ENCODE results near the gene CDC5L. TPM values are rescaled to one million over a fixed set of nuclear protein-coding genes. Genes with fewer than 3 reads are reported as not detected.

Gene CDC5L
- total and polyA plus RNA-seq, 2 of the 13 experiments (the other 11 are each of a cell fraction or from before 2014, with no cell fraction given): 11.0 to 34.2 TPM

DNA sequence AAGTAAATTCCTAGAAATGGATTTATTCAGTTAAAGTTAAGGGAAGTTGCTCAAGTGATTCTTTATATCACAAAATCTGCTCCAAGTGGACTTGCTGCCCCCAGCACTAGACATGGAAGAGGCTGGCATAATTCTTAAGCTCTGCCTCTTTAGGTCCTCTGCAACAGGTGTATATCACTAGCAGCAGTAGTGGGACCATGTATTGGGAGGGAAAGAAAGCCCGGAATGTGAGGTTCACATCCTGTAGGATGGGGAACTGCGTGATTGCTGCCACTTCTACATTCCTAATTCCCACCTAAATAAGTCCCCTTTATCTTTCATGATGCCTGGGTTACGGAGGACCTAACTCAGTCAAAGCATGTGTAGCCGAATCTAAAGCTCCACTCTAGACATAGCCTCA is 31.9 kb upstream of the CDC5L start:
- Histone ChIP-seq H2AFZ (ENCODE audit: low read length) (no peak overlapping the region), H3K27me3 (ENCODE audit: control insufficient read depth in 1 of 2, insufficient read depth in 2 of 2, low read length in 2 of 2) (0 out of 5 replicates have a peak, but pooled peaks cover 0 to 3% of the 10 kb centered on the region in 2 experiments), H3K79me2 (ENCODE audit: insufficient read depth, low read length) (no peaks in the 10 kb centered on the region), H3K4me1 (ENCODE audit: insufficient read depth, low read length) (peaks cover 2% of the 10 kb centered on the region), H3K9ac (ENCODE audit: insufficient read depth, low read depth, low read length) (no peak overlapping the region), H3K36me3 (replicated peaks in 1 of 2; ENCODE audit: control insufficient read depth in 1 of 2, insufficient read depth in 2 of 2, low read length in 2 of 2) (no peaks in the 10 kb centered on the region), H3K4me2 (ENCODE audit: low read depth, low read length) (no peak overlapping the region), H3K9me3 (ENCODE audit: low read length) (no peaks in the 10 kb centered on the region), H3K4me3 (replicated peaks in 1 of 3; ENCODE audit: insufficient read depth in 1 of 3, low read depth in 2 of 3, low read length in 3 of 3) (no peak overlapping the region), H4K20me1 (ENCODE audit: insufficient read depth, low read length) (no peaks in the 10 kb centered on the region), H3K27ac (ENCODE audit: extremely low read length, insufficient read depth, low read length) (no peak overlapping the region)
- in situ Hi-C loops (cut with HindIII; ENCODE audit: extremely low pct_ligation_motif_present, low pct_unique_long_range_greater_than_20kb): no loop called here
- intact Hi-C loops (cut with micrococcal nuclease; ENCODE audit: unreplicated experiment): no loop called here
- FAIRE-seq (no peak), DNase-seq (ENCODE audit: low spot score) (no peak), ATAC-seq (no peak)
- TF ChIP-seq ZNF136 (CRISPR knock-in tag; IDR thresholded peaks at IDR 0.05; ENCODE audit: low read depth): no peak
- no peak for TF ChIP-seq HNF4G (IDR thresholded peaks at IDR 0.05; ENCODE audit: borderline replicate concordance, low read depth, low read length)
- TF ChIP-seq HNF4G (CRISPR knock-in tag; IDR thresholded peaks at IDR 0.05; ENCODE audit: borderline replicate concordance, low read depth): no peak
- no peak for TF ChIP-seq FOXA1 (IDR thresholded peaks at IDR 0.05)
- TF ChIP-seq FOXA1 (CRISPR knock-in tag; IDR thresholded peaks at IDR 0.05): no peak
- TF ChIP-seq ZNF337 (CRISPR knock-in tag; IDR thresholded peaks at IDR 0.05; ENCODE audit: borderline replicate concordance, low read depth): no peak
- TF ChIP-seq KDM1A (CRISPR knock-in tag; IDR thresholded peaks at IDR 0.05): no peak
- TF ChIP-seq, protein P1, sequence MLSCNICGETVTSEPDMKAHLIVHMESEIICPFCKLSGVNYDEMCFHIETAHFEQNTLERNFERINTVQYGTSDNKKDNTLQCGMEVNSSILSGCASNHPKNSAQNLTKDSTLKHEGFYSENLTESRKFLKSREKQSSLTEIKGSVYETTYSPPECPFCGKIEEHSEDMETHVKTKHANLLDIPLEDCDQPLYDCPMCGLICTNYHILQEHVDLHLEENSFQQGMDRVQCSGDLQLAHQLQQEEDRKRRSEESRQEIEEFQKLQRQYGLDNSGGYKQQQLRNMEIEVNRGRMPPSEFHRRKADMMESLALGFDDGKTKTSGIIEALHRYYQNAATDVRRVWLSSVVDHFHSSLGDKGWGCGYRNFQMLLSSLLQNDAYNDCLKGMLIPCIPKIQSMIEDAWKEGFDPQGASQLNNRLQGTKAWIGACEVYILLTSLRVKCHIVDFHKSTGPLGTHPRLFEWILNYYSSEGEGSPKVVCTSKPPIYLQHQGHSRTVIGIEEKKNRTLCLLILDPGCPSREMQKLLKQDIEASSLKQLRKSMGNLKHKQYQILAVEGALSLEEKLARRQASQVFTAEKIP (CRISPR knock-in tag; IDR thresholded peaks at IDR 0.05; ENCODE audit: borderline replicate concordance): no peak
- no peak for TF ChIP-seq LCORL (IDR thresholded peaks at IDR 0.05)
- no peak for TF ChIP-seq LCORL (CRISPR knock-in tag; IDR thresholded peaks at IDR 0.05)
- TF ChIP-seq, protein P2, sequence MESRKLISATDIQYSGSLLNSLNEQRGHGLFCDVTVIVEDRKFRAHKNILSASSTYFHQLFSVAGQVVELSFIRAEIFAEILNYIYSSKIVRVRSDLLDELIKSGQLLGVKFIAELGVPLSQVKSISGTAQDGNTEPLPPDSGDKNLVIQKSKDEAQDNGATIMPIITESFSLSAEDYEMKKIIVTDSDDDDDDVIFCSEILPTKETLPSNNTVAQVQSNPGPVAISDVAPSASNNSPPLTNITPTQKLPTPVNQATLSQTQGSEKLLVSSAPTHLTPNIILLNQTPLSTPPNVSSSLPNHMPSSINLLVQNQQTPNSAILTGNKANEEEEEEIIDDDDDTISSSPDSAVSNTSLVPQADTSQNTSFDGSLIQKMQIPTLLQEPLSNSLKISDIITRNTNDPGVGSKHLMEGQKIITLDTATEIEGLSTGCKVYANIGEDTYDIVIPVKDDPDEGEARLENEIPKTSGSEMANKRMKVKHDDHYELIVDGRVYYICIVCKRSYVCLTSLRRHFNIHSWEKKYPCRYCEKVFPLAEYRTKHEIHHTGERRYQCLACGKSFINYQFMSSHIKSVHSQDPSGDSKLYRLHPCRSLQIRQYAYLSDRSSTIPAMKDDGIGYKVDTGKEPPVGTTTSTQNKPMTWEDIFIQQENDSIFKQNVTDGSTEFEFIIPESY (CRISPR knock-in tag; IDR thresholded peaks at IDR 0.05): no peak
- TF ChIP-seq, protein P3, sequence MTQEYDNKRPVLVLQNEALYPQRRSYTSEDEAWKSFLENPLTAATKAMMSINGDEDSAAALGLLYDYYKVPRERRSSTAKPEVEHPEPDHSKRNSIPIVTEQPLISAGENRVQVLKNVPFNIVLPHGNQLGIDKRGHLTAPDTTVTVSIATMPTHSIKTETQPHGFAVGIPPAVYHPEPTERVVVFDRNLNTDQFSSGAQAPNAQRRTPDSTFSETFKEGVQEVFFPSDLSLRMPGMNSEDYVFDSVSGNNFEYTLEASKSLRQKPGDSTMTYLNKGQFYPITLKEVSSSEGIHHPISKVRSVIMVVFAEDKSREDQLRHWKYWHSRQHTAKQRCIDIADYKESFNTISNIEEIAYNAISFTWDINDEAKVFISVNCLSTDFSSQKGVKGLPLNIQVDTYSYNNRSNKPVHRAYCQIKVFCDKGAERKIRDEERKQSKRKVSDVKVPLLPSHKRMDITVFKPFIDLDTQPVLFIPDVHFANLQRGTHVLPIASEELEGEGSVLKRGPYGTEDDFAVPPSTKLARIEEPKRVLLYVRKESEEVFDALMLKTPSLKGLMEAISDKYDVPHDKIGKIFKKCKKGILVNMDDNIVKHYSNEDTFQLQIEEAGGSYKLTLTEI (CRISPR knock-in tag; conservative IDR thresholded peaks at IDR 0.05): no peak
- no peak for TF ChIP-seq ZNF816 (CRISPR knock-in tag; IDR thresholded peaks at IDR 0.05; ENCODE audit: borderline replicate concordance)
- no peak for TF ChIP-seq MIER3 (CRISPR knock-in tag; IDR thresholded peaks at IDR 0.05; ENCODE audit: borderline replicate concordance)
- no peak for TF ChIP-seq NCOA2 (CRISPR knock-in tag; IDR thresholded peaks at IDR 0.05)
- TF ChIP-seq ZFP62 (CRISPR knock-in tag; IDR thresholded peaks at IDR 0.05): no peak
- ChIA-PET POLR2A (no interaction called here), CTCF (ENCODE audit: low intra/inter-chr PET ratio, low total read pairs) (no interaction called here)
- no TSS peak for BruUV-seq (replicated peaks)
- 11% methylated on average over 4 of the region's 4 CpGs for WGBS (ENCODE audit: low lambda C conversion rate)
